A549 (cell line): ENCODE results near the gene YDJC.

Experiments used
- CEBPB ChIP-seq, 2 experiments: fragments of >200 bp in 1 of 2; sonication (Bioruptor Twin) in 1 of 2; formaldehyde crosslinking in 1 of 2; IDR thresholded peaks; 2 replicates each; pipeline ENCODE4 v1.6.1; 2012 to 2016
- CHD4 ChIP-seq: fragments of 200-600 bp; sonication (generic); IDR thresholded peaks from 2 replicates; pipeline ENCODE4 v1.6.1; 2016; ENCODE audit warnings: antibody characterized with exemption, mild to moderate bottlenecking, borderline replicate concordance
- EP300 ChIP-seq, 2 experiments: fragments of >200 bp; sonication (Bioruptor Twin); formaldehyde crosslinking; IDR thresholded peaks; 2 replicates in 1 of 2; 3 replicates in 1 of 2; pipeline ENCODE4 v1.6.1; 2016 to 2017
- HOXA7 ChIP-seq: fragments of 250-450 bp; sonication (Bioruptor Pico); IDR thresholded peaks from 2 replicates; pipeline ENCODE4 v1.5.0; 2020; ENCODE audit warnings: mild to moderate bottlenecking, moderate library complexity
- RFX5 ChIP-seq: fragments of 450-650 bp; IDR thresholded peaks from 2 replicates; pipeline ENCODE4 v1.7.1; 2014; ENCODE audit warnings: antibody characterized with exemption, mild to moderate bottlenecking, moderate library complexity
- TF ChIP-seq, protein P1 (sequence below): fragments of >200 bp; sonication (Bioruptor Twin); formaldehyde crosslinking; IDR thresholded peaks from 3 replicates; pipeline ENCODE4 v1.5.1; 2016
- TF ChIP-seq, protein P2 (sequence below): fragments of 450-650 bp; IDR thresholded peaks from 2 replicates; pipeline ENCODE4 v1.6.1; 2014; ENCODE audit warnings: antibody characterized with exemption

DNA sequence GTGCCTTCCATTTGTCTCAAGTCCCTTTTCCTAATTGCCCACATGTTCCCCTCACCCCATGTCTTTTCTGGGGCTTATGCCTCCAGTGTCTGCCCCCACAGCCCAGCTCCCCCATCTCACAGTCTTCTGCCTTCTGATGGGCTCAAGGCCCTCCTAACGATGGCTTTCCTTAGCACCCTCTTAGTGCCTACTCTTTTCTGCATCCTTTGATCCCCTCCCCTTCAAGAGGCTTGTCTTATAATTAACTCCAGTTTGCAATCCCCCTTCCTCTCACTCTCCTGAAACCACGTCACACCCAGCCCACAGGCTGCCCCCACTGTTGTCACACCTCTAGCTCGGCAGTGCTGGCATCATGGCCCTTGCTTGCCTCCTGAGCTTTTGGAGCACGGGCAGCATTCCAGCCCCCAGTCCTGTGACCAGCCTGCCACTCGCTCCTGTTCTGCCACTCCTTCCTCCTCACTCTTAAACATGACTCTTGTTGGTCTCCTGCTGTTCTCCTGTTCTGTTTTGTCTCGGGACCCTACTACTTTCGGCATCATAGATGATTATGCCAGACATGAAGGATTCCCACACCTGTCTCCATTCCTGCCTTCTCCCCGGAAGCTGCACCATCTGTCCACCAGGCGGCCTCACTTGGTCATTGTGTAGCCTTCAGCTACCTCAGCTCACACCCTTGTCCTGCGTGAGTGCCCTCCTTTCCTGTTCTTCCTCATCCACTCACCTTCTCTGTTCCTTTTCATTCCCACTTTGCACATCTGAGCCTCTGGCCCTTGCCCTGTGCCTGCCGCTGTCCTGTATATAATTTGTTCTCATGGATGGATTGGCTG lies 36.2 kb downstream of the YDJC start:
- TF ChIP-seq CEBPB (IDR thresholded peaks at IDR 0.05) (no peak), HOXA7 (CRISPR knock-in tag) (no peak), CHD4 (no peak), RFX5 (no peak), EP300 (IDR thresholded peaks at IDR 0.05) (no peak)
- TF ChIP-seq, protein P1, sequence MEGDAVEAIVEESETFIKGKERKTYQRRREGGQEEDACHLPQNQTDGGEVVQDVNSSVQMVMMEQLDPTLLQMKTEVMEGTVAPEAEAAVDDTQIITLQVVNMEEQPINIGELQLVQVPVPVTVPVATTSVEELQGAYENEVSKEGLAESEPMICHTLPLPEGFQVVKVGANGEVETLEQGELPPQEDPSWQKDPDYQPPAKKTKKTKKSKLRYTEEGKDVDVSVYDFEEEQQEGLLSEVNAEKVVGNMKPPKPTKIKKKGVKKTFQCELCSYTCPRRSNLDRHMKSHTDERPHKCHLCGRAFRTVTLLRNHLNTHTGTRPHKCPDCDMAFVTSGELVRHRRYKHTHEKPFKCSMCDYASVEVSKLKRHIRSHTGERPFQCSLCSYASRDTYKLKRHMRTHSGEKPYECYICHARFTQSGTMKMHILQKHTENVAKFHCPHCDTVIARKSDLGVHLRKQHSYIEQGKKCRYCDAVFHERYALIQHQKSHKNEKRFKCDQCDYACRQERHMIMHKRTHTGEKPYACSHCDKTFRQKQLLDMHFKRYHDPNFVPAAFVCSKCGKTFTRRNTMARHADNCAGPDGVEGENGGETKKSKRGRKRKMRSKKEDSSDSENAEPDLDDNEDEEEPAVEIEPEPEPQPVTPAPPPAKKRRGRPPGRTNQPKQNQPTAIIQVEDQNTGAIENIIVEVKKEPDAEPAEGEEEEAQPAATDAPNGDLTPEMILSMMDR = peak; percentile 21
- TF ChIP-seq, protein P2, sequence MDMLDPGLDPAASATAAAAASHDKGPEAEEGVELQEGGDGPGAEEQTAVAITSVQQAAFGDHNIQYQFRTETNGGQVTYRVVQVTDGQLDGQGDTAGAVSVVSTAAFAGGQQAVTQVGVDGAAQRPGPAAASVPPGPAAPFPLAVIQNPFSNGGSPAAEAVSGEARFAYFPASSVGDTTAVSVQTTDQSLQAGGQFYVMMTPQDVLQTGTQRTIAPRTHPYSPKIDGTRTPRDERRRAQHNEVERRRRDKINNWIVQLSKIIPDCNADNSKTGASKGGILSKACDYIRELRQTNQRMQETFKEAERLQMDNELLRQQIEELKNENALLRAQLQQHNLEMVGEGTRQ = no peak
